ENCODE measurements around the gene YPEL3.

DNA sequence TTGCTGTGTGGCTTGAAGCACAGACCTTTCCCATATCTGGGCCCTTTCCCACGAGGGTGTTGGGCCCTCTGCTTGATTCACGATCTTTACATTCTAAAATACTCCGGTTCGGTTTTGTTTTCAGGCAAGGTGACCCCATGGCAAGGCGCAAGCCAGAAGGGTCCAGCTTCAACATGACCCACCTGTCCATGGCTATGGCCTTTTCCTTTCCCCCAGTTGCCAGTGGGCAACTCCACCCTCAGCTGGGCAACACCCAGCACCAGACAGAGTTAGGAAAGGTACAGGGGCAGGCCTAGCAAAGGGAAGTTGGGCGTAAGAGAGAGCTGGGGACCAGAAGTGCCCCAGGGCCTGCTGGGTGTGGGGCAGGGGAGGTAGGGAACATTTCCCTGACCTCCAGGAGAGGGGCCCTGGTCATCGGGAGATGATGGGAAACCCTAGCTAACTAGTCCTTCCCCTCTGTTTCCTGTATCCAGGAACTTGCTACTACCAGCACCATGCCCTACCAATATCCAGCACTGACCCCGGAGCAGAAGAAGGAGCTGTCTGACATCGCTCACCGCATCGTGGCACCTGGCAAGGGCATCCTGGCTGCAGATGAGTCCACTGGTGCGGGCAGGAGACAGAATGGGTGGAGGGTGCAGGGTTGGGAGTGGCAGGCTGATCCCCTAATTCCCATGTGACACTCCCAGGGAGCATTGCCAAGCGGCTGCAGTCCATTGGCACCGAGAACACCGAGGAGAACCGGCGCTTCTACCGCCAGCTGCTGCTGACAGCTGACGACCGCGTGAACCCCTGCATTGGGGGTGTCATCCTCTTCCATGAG lies 29.0 kb downstream of the YPEL3 start:
- no peak for TF ChIP-seq POLR2AphosphoS5 (IDR thresholded peaks at IDR 0.05)
- no peak for TF ChIP-seq POLR2A (IDR thresholded peaks at IDR 0.05)
- TF ChIP-seq, protein P1, sequence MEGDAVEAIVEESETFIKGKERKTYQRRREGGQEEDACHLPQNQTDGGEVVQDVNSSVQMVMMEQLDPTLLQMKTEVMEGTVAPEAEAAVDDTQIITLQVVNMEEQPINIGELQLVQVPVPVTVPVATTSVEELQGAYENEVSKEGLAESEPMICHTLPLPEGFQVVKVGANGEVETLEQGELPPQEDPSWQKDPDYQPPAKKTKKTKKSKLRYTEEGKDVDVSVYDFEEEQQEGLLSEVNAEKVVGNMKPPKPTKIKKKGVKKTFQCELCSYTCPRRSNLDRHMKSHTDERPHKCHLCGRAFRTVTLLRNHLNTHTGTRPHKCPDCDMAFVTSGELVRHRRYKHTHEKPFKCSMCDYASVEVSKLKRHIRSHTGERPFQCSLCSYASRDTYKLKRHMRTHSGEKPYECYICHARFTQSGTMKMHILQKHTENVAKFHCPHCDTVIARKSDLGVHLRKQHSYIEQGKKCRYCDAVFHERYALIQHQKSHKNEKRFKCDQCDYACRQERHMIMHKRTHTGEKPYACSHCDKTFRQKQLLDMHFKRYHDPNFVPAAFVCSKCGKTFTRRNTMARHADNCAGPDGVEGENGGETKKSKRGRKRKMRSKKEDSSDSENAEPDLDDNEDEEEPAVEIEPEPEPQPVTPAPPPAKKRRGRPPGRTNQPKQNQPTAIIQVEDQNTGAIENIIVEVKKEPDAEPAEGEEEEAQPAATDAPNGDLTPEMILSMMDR (IDR thresholded peaks at IDR 0.05): no peak
